ENCODE results near the gene ZFP92.

Gene ZFP92

GRCh38 chrX:153445856-153446635, 34.8 kb downstream of the ZFP92 start, which contains the start of gene TREX2:
TREX2 (minus strand) TSS chrX:153446056; CDS start chrX:153445430, 626 bp downstream.
- no peak for TF ChIP-seq CTCF (IDR thresholded peaks at IDR 0.05)

DNA sequence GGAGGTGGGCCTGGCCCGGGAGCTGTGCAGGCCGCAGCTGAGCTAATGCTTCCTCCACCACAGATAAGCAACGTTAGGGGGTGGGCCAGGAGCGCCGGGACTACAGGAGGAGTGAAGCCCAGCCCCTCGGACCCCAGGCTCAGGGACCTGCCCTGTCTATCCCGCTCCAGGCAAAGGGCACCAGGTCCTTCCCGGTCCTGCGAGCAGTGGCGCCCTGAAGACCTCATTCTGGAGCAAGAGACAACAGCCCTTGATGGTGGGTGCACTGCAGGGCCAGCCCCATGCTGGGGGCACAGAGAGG, 35.3 kb downstream of the ZFP92 start:
- no peak for TF ChIP-seq CTCF (IDR thresholded peaks at IDR 0.05)

- TF ChIP-seq CTCF (IDR thresholded peaks at IDR 0.05) = no peak
These were observed 35.8 kb downstream of the ZFP92 start for GRCh38 chrX:153446950-153447580.

- no peak for TF ChIP-seq CTCF (IDR thresholded peaks at IDR 0.05)
These were observed 36.3 kb downstream of the ZFP92 start for GRCh38 chrX:153447581-153447960.

GRCh38 chrX:153448556-153449367, 37.5 kb downstream of the ZFP92 start:
- no peak for TF ChIP-seq CTCF (IDR thresholded peaks at IDR 0.05)

- no peak for TF ChIP-seq CTCF (IDR thresholded peaks at IDR 0.05)
These were observed 38.3 kb downstream of the ZFP92 start for GRCh38 chrX:153449368-153450113.

All from LNCAP (cell line).